Prostate gland (tissue), 2 donors: ENCODE data around the gene NINJ1. TPM values are rescaled to one million over a fixed set of nuclear protein-coding genes. Genes with fewer than 3 reads are reported as not detected.
A peak's percentile ranks its signal among the peaks of the same experiment; 100 is the strongest.
"Not testable (repeated sequence)": the region's sequence is repeated elsewhere in the genome, so short reads cannot be mapped to it uniquely, and the experiment has no call there.

Source experiments
- DNase-seq: peaks from one replicate; pipeline ENCODE4 v3.0.0-alpha.2; 2019; ENCODE audit warnings: low spot score
- H3K27ac ChIP-seq, 2 donors: fragments of 200-600 bp; sonication (generic); 2 replicates each; pipeline ENCODE4 v1.5.1; 2017 to 2019
- H3K27me3 ChIP-seq: fragments of 200-600 bp; sonication (generic); replicated peaks from 2 replicates; pipeline ENCODE4 v1.5.1; 2019; ENCODE audit not compliant: insufficient read depth
- H3K36me3 ChIP-seq, 2 donors: fragments of 200-600 bp; sonication (generic); 1 replicate in 1 of 2; 2 replicates in 1 of 2; pipeline versions ENCODE4 v1.5.1 to v1.8.1; 2017 to 2019
- H3K4me1 ChIP-seq: fragments of 200-600 bp; sonication (generic); replicated peaks from 2 replicates; pipeline ENCODE4 v1.5.1; 2019
- H3K4me3 ChIP-seq, 2 donors: fragments of 200-600 bp; sonication (generic); 2 replicates each; pipeline ENCODE4 v1.5.1; 2017 to 2019
- H3K9me3 ChIP-seq: fragments of 200-600 bp; sonication (generic); 2 replicates; pipeline ENCODE4 v1.5.1; 2017
- CTCF ChIP-seq, 4 experiments: fragments of 200-600 bp in 2 of 4; fragments of 450-650 bp in 2 of 4; sonication (generic) in 2 of 4; IDR thresholded peaks; 1 replicate in 3 of 4; 2 replicates in 1 of 4; pipeline ENCODE4 v1.5.1; 2016 to 2019; ENCODE audit warnings: antibody characterized with exemption in 4 of 4, mild to moderate bottlenecking in 2 of 4, moderate library complexity in 2 of 4
- POLR2A ChIP-seq: fragments of 450-650 bp; IDR thresholded peaks from one replicate; pipeline ENCODE4 v1.6.1; 2016; ENCODE audit warnings: antibody characterized with exemption, mild to moderate bottlenecking
- POLR2AphosphoS5 ChIP-seq: sonication (generic); formaldehyde crosslinking; IDR thresholded peaks from one replicate; pipeline ENCODE4 v1.6.1; 2017; ENCODE audit warnings: antibody characterized with exemption
- WGBS: methylation state at CpG from one replicate; pipeline ENCODE4 v1.1.5; 2018; 5-methylcytosine and 5-hydroxymethylcytosine counted together
- intact Hi-C: fragments of 100-400 bp; cut with DNase I; formaldehyde crosslinking; loops from one replicate; pipeline ENCODE4 v1.14.2; 2022
- total RNA-seq, 2 donors: library from RNA; depleted of rRNA; stranded (reverse); fragments of >200 nt; gene quantifications; one replicate each; pipeline ENCODE4 v1.1.0, GENCODE V29; 2016

NINJ1 gene
- total RNA-seq, 2 donors from 2014 or later = 139 to 183 TPM

DNA sequence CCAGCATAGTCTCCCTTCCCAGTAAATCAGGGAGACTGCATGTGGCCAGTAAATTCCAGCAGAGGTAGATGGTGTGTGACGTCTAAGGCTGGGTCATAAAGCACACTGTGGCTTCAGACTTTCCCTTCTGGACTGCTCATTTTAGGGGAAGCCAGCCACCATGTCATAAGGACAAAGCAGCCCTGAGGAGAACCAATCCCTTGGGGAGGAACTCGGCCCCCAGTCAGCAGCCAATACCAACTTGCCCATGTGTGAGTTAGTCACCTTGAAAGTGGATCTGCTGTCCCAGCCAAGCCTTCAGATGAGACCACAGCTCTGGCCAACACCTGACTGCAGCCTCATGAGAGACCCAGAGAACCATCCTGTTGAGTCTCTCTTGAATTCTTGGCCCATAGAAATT is 14.7 kb upstream of the NINJ1 start:
- H3K27ac ChIP-seq = no peak overlapping the region
- H3K4me3 ChIP-seq = no peak overlapping the region
- H3K27me3 ChIP-seq = no peaks in the 10 kb centered on the region
- intact Hi-C loops = no loop called here
- H3K36me3 ChIP-seq = no peaks in the 10 kb centered on the region
- WGBS = 100% methylated on average over 2 of the region's 2 CpGs
- no peaks in the 10 kb centered on the region for H3K4me1 ChIP-seq
- no peak for DNase-seq
- no peaks in the 10 kb centered on the region for H3K9me3 ChIP-seq
- TF ChIP-seq POLR2AphosphoS5 (no peak), POLR2A (no peak), CTCF (IDR thresholded peaks at IDR 0.05) (no peak)

GRCh38 chr9:93147632-93148031 is 13.6 kb upstream of the NINJ1 start:
- no peak overlapping the region for H3K27ac ChIP-seq
- no peaks in the 10 kb centered on the region for H3K36me3 ChIP-seq
- 69% methylated on average over 2 of the region's 2 CpGs for WGBS
- no peaks in the 10 kb centered on the region for H3K9me3 ChIP-seq
- H3K27me3 ChIP-seq = no peaks in the 10 kb centered on the region
- no peaks in the 10 kb centered on the region for H3K4me1 ChIP-seq
- TF ChIP-seq POLR2A = no peak
- TF ChIP-seq CTCF (IDR thresholded peaks at IDR 0.05) = no peak
- no peak for TF ChIP-seq POLR2AphosphoS5
- no peak for DNase-seq
- intact Hi-C loops = no loop called here
- H3K4me3 ChIP-seq = no peak overlapping the region

GRCh38 chr9:93146696-93147095 is 12.6 kb upstream of the NINJ1 start:
- H3K4me1 ChIP-seq, H3K4me3 ChIP-seq, H3K9me3 ChIP-seq, intact Hi-C loops, DNase-seq, H3K27ac ChIP-seq, H3K36me3 ChIP-seq, H3K27me3 ChIP-seq: not testable (repeated sequence)
- 88% methylated on average over 6 of the region's 6 CpGs for WGBS

- 31% methylated on average over 15 of the region's 15 CpGs for WGBS
- peak overlapping the region; percentile 12 to 61 for H3K27ac ChIP-seq
- H3K27me3 ChIP-seq = no peaks in the 10 kb centered on the region
Measured at GRCh38 chr9:93143830-93144530, 9.9 kb upstream of the NINJ1 start.

GRCh38 chr9:93141771-93142483 is 7.9 kb upstream of the NINJ1 start:
- Histone ChIP-seq H3K4me3 (no peak overlapping the region), H3K27me3 (no peaks in the 10 kb centered on the region), H3K27ac (peak overlapping the region in 1 of 2 donors; percentile 54), H3K9me3 (no peaks in the 10 kb centered on the region), H3K36me3 (no peaks in the 10 kb centered on the region), H3K4me1 (no peaks in the 10 kb centered on the region)
- WGBS = 53% methylated on average over 6 of the region's 8 CpGs
- peak; percentile 55 for DNase-seq
- intact Hi-C loops = no loop called here
- TF ChIP-seq CTCF (IDR thresholded peaks at IDR 0.05) (no peak), POLR2A (no peak), POLR2AphosphoS5 (peak; percentile 16)

More at GRCh38 chr9:93143830-93144530, 9.9 kb upstream of the NINJ1 start:
- DNase-seq = peak; percentile 76
- intact Hi-C loops = no loop called here
- no peak overlapping the region for H3K4me3 ChIP-seq
- no peaks in the 10 kb centered on the region for H3K4me1 ChIP-seq
- peak; percentile 70 for TF ChIP-seq POLR2AphosphoS5
- no peak for TF ChIP-seq POLR2A
- TF ChIP-seq CTCF (IDR thresholded peaks at IDR 0.05) = no peak
- no peaks in the 10 kb centered on the region for H3K9me3 ChIP-seq
- H3K36me3 ChIP-seq = no peaks in the 10 kb centered on the region
